A673 (cell line): ENCODE results near the gene WNK4.

Source experiments
- CTCF ChIP-seq: fragments of 300-800, 200-600 bp; sonication (generic); conservative IDR thresholded peaks from 2 replicates; pipeline ENCODE4 v1.5.1; 2017; ENCODE audit warnings: low read depth, mild to moderate bottlenecking, antibody characterized with exemption, low read length, moderate library complexity, mixed read lengths
- EZH2 ChIP-seq: fragments of 200-600 bp; sonication (generic); IDR thresholded peaks from 2 replicates; pipeline ENCODE4 v1.6.1; 2017; ENCODE audit warnings: borderline replicate concordance, low read depth, mild to moderate bottlenecking, mixed read lengths, antibody characterized with exemption, low read length; ENCODE audit not compliant: poor library complexity, severe bottlenecking

GRCh38 chr17:42779936-42780850, at the start of gene WNK4:
- TF ChIP-seq CTCF (no peak), EZH2 (no peak)
